Endometrial microvascular endothelial cells (primary cell): Measurements from ENCODE around the gene WDR7. TPM values are rescaled to one million over a fixed set of nuclear protein-coding genes. Genes with fewer than 3 reads are reported as not detected.

ENCODE experiments used
- in situ Hi-C: cut with HindIII; loops from 2 replicates; pipeline ENCODE4 v1.10.0; 2017; ENCODE audit warnings: low sequenced_read_pairs, low pct_unique_long_range_greater_than_20kb; ENCODE audit errors: inconsistent ontology term
- total RNA-seq: library from RNA; depleted of rRNA; stranded (reverse); fragments of >200 nt; gene quantifications from one replicate; pipeline ENCODE4 v1.2.3, GENCODE V29; 2015; ENCODE audit errors: inconsistent ontology term

The WDR7 gene
- total RNA-seq, 1 donor from 2014 or later = 11.9 TPM

- in situ Hi-C loops = no loop called here
Measured at GRCh38 chr18:57043241-57043640, 392.1 kb downstream of the WDR7 start.

- in situ Hi-C loops = no loop called here
Measured at GRCh38 chr18:57048351-57048750, 397.2 kb downstream of the WDR7 start.

DNA sequence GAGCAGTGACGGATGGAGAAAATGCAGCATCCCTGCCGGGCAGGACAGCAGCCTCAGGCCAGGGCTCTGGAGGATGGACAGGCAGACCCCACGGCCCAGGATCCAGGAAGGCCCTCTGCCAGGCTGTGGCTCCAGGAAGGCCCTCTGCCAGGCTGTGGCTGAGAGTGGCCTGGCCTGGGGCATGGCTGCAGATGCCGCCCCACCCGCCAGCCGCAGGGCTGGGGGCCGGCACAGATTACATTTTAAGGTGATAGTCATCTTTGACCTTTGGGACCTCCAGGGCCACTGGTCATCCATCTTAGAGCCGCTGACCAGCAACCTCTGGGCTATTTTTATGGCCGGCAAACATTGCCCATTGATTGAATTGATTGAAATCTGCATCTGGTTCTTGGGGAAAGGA is 397.7 kb downstream of the WDR7 start:
- in situ Hi-C loops = no loop called here

DNA sequence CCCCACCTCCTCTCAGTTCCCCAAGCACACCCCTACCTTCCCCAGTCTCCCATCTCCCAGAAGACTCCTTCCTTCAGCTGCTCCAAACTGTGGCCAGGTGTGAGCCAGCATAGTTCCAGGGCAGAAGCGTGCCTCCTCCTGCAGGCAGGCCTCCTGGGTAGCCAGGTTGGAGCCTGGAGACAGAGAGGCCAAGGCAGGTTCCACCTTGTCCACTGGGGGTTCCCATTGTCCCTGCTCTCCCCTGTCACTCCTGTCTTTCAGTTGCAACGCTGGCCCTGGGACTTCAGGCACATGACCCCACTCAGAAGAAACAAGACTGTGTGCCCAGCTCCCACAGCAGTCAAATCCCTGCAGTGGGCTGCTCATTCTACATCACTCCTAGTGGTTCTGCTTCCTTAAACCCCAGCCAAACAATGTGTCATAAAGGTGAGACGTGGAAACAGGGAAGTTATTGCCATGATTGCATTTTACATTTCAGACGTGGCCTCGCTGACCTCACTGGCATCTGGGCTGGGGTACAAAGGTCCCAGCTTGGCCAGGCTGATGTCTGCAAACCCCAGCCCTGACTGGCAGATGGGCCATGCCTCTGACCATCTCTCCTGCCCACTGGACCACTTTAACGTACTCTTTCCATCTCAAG is 399.3 kb downstream of the WDR7 start:
- in situ Hi-C loops = no loop called here

GRCh38 chr18:57051021-57051656 is 400.0 kb downstream of the WDR7 start:
- in situ Hi-C loops = no loop called here

DNA sequence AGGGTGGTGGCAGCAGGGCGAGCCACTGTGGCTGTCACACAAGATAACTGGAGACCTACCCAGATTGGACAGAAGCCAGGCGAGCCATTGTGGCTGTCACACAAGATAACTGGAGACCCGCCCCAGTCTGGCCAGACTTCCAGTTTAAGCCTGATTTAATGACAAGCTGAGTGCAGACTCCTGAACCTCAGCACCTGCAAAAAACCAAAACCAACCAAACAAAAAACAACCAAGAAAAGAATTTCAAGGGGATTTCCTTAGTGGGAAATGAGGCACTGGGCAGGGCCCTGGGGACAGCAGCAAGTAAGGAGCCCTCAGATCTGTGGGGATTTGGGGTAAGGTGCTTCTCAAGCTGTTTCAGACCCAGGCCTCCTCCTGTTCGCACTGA is 400.5 kb downstream of the WDR7 start:
- in situ Hi-C loops = no loop called here

DNA sequence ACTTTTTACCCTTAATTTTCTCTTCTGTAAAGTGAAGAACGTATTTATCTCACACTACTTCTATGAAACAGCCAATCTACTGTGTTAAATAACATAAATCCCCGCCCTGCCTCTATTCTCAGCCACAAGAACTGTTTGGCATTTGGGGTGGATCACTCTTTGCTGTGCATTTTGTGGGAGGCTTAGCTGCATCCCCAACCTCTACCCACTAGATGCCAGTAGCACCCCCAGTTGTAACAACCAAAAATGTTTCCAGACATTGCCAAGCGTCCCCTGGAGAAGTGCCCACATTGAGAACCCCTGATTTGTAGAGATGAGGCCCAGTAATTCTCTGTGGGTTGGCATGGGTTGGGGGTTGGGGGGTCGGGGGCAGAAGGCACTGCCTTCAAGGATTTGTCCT is 401.0 kb downstream of the WDR7 start:
- in situ Hi-C loops = no loop called here

DNA sequence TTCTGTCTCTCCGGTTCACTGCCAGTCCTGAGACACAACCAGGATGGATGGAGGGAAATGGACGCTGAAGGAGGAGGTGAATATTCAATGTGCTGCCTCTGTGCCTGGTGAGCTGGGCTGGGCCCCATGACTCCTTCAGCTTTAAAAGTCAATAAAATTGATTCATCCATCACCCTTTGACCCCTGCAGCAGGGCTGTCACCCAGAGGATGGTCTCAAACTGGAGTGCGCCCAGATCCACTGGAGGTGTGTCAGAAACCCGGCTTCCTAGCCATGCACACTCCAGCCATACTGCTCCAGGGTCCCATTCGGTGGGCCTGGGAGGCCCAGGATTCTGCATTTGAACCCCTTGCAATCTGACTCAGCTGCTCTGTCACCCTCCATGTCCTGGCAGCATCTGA is 401.6 kb downstream of the WDR7 start:
- in situ Hi-C loops = no loop called here

DNA sequence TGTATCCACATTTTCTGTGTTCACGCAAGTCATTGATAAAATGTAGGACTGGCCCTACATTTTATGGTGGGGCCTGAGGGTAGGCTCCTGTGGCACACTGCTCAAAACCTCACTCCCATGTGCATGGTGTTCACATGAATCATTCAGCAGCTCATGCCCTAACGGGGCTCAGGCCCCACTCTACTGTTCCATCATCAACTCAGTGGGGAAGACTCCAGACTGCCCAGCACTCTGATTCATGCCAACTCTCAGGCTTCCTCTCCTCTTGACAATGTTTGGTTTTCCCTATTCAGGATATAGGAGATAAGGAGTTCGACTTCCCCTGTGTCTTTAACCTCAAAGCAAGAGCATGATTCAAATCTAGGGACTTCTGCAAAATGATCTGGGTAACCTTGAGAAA is 403.7 kb downstream of the WDR7 start:
- in situ Hi-C loops = no loop called here

GRCh38 chr18:57057890-57058289 is 406.7 kb downstream of the WDR7 start:
- in situ Hi-C loops = no loop called here

DNA sequence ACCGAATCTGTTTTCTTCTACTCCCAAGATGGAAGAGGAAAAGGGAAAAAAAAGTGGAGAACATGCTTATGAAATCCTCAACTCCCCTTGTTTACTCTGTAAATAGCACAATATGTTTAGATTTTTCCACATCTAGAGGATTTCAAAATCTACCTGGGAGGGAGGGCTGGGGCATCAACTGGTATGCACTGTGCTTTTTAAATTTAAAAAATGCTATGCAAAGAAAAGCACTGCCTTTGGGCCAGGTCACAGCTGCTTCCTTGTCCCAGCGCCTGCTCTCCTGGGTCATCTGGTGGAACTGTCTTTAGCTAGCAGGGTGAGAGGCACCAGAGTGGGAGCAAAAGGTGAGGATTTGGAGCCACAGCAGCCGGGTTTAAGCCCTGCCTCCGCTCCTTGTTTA is 407.6 kb downstream of the WDR7 start:
- in situ Hi-C loops = no loop called here

GRCh38 chr18:57059366-57059765 is 408.2 kb downstream of the WDR7 start:
- in situ Hi-C loops = no loop called here

- in situ Hi-C loops = no loop called here
Measured at GRCh38 chr18:57060814-57061213, 409.7 kb downstream of the WDR7 start.

DNA sequence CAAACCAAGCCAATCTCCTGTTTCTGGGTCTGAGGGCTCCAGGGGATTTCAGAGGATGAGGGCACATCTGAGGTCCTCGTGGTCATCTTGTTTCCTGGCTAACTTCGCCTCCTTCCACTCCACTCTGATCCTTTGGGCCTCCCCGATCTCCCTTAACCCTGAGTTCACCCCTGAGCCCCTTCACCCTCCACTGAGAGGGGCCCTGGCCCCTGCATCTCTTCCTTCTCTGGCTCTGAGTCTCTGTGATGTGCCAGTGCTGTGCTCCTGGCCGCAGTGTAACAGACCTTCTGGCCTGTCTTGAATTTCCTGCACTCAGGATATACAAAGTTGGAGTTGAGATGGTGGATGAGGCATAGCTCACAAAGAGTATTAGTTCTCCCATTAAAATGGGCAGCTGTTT is 411.0 kb downstream of the WDR7 start:
- in situ Hi-C loops = no loop called here

GRCh38 chr18:57062844-57063243 is 411.7 kb downstream of the WDR7 start:
- in situ Hi-C loops = no loop called here

DNA sequence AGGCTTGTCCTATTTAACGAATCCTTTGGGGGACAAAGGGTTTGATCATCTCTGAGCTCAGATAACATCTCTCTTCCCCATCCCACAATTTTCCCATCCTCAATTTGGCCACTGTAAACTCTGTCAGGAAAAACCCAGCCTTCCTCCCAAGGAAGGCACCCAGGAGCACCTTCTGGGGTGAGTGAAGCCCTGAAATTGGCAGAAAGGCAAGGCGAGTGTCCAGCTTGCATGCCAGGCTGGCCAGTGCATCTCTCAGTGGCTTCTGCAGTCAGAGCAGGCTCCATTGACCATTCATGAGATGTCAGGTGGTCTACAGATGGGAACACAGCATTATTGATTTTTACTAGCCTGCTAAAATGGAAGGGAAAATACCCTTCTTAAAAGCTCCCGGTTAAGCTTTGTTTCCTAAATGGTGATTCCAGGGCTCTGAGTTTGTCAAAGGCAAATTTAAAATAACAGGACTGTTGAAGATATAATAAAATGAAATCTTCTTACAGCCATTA is 412.5 kb downstream of the WDR7 start:
- in situ Hi-C loops = no loop called here

DNA sequence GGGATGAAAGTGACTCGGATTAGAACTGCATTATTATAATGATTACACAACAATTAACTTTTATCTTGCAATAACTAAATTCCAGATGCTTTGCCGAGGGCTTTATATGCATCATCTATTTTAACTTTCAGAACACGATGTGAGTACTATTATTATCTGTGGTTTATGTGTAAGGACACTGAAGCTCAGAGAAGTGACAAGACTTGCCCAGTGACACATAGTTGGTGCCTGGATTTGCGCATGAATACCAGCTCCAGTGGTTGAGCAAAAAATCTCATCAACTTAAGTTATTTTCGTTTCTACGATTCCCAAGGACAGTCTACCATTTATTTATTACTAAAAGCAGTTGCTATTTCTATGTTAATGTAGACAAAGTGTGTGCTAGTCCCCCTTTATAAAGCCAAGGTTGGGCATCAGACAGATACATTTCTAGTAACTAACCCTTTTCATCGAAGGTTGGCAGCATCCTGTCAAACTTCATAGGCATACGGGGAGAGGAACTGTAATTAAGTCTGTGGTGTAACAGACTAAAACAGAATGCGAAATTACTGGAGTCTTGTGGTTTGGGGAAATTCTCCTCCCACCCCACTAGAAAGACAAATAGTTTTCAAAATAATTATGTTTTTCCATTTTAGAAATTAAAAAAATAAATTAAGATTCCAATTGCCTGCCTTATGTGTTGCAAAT is 422.5 kb downstream of the WDR7 start:
- in situ Hi-C loops = no loop called here

DNA sequence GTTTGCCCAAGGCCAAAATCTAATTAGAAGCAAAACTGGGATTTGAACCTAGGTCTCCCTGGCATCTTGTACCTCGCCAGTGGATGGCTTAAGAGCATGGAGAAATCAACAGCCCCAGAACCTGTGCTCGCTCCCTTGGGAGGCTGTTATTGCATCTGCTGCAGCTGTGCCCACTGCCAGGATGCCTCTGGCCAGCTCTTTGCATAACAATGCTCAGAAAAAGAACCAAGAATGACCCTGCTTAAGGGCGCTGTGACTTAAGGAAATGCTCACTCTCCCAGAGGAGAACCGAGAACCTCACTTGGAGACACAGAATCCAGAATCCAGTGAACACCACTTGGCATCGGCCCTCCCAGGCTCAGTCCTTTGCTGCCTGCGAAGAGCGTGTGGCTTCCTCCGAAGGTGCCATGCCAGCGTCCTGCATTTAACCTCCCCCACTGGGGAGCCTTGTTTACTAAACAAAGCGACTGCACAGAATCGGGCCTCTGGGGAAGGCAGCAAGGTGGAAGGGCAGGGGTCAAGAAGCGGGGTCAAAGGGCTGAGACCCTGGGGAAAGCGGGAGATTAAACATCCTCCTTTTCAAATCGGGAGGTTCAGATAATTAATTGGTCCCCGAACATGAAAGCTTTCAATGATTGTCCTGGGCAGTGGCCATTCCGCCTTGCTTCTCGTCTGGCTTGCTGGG is 424.7 kb downstream of the WDR7 start:
- in situ Hi-C loops = no loop called here

DNA sequence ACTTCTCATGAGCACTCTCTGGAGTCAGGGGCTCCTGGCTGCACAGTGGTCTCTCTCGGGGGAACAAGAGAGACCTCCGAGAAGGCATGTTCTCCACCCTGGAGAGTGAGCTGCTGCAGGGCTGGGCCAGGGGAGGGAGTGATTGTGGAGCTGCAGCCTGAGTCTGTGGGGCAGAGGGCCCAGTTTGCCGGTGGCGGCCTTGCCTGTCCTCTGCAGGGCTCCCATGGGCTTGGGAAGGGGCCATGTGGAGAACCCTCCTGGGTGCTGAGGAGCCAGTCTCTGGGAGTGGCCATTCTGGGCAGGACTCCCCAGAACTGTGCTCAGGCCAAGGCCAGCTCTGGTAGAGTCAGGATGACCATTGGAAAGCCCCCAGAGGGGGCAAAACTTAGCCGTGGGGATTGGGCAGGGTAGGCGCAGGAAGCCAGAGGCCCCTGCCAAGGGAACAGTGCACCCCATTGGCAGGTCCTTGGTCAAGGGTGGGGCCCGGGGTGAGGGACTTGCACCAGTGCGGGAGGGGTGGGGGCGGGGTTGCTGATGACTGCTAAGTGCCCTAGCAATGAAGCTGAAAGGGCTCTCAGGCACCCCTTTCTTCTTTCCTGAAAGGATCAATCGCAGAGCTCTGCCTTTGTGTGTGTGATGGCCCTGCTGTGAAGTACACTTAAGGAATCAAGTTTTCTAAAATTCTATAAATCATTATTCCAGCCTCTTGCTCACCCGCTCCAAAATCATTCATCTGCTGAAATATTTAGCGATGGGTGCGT is 426.0 kb downstream of the WDR7 start:
- in situ Hi-C loops = no loop called here
